Activated T-helper 1 cell treated with anti-CD3 and anti-CD28 coated beads, Interleukin-12 subunit alpha, Interleukin-12 subunit beta, Interleukin-2, Interleukin-4 antibody, amounts not matched to agents 30 ng/mL and 10 ng/mL and 1 ng/mL, durations not matched to agents 14 hours and 24 hours and 36 hours (primary cell): ENCODE data around the gene CNN2. TPM values are rescaled to one million over a fixed set of nuclear protein-coding genes. Genes with fewer than 3 reads are reported as not detected.

Experiments used
- DNase-seq: peaks from one replicate; pipeline ENCODE4 v3.0.0; 2021; ENCODE audit warnings: low spot score
- H3K27ac Mint-ChIP-seq: one replicate; pipeline ENCODE4 v1.8.0; 2021; ENCODE audit warnings: mild to moderate bottlenecking, mixed read lengths
- H3K27me3 Mint-ChIP-seq: one replicate; pipeline ENCODE4 v1.8.0; 2022; ENCODE audit warnings: mild to moderate bottlenecking, moderate library complexity, mixed read lengths; ENCODE audit not compliant: insufficient read depth
- H3K36me3 Mint-ChIP-seq: one replicate; pipeline ENCODE4 v1.8.0; 2021; ENCODE audit warnings: low read depth, mixed read lengths
- H3K4me1 Mint-ChIP-seq: one replicate; pipeline ENCODE4 v1.8.0; 2021; ENCODE audit warnings: low read depth, mixed read lengths
- H3K4me3 Mint-ChIP-seq: one replicate; pipeline ENCODE4 v1.8.0; 2021; ENCODE audit warnings: mild to moderate bottlenecking, moderate library complexity, mixed read lengths
- H3K9me3 Mint-ChIP-seq: one replicate; pipeline ENCODE4 v1.8.0; 2021; ENCODE audit warnings: mixed read lengths
- intact Hi-C: fragments of 100-400 bp; cut with micrococcal nuclease; formaldehyde crosslinking; loops from one replicate; pipeline ENCODE4 v1.15.1; 2024
- total RNA-seq: library from RNA; stranded (reverse); gene quantifications from 2 replicates; pipeline ENCODE4 v1.2.3, GENCODE V29; 2022

Gene CNN2
- total RNA-seq, 1 donor from 2014 or later: 112 TPM

DNA sequence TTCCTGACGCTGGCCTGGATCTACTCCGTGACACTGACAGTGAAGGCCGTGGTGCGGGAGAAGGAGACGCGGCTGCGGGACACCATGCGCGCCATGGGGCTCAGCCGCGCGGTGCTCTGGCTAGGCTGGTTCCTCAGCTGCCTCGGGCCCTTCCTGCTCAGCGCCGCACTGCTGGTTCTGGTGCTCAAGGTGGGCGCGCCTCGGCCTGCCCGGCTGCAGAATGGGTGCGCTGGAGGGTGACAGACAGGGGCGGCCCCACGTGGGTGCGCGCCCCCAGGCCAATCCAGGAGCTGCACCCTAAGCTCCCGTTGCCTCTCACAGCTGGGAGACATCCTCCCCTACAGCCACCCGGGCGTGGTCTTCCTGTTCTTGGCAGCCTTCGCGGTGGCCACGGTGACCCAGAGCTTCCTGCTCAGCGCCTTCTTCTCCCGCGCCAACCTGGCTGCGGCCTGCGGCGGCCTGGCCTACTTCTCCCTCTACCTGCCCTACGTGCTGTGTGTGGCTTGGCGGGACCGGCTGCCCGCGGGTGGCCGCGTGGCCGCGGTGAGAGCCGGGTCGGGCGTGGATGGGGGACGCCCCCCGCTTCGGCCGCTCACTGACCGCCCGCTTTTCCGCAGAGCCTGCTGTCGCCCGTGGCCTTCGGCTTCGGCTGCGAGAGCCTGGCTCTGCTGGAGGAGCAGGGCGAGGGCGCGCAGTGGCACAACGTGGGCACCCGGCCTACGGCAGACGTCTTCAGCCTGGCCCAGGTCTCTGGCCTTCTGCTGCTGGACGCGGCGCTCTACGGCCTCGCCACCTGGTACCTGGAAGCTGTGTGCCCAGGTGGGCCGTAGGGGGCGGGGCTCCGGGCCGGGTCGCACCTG is 20.7 kb downstream of the CNN2 start:
- intact Hi-C loops: no loop called here
- no peaks in the 10 kb centered on the region for H3K27me3 Mint-ChIP-seq
- H3K36me3 Mint-ChIP-seq: peaks cover 5% of the 10 kb centered on the region
- H3K9me3 Mint-ChIP-seq: no peaks in the 10 kb centered on the region
- no peaks in the 10 kb centered on the region for H3K4me1 Mint-ChIP-seq
- no peak for DNase-seq
- H3K4me3 Mint-ChIP-seq: no peak overlapping the region
- no peak overlapping the region for H3K27ac Mint-ChIP-seq

GRCh38 chr19:1047696-1048147 is 21.3 kb downstream of the CNN2 start:
- H3K36me3 Mint-ChIP-seq: peaks cover 5% of the 10 kb centered on the region
- H3K4me1 Mint-ChIP-seq: peaks cover under 1% of the 10 kb centered on the region
- no peaks in the 10 kb centered on the region for H3K9me3 Mint-ChIP-seq
- H3K27ac Mint-ChIP-seq: no peak overlapping the region
- intact Hi-C loops: no loop called here
- no peak overlapping the region for H3K4me3 Mint-ChIP-seq
- H3K27me3 Mint-ChIP-seq: no peaks in the 10 kb centered on the region
- DNase-seq: no peak

- no peak overlapping the region for H3K27ac Mint-ChIP-seq
- H3K27me3 Mint-ChIP-seq: no peaks in the 10 kb centered on the region
- no peak overlapping the region for H3K4me3 Mint-ChIP-seq
- no peak for DNase-seq
- peaks cover 5% of the 10 kb centered on the region for H3K36me3 Mint-ChIP-seq
- no peaks in the 10 kb centered on the region for H3K9me3 Mint-ChIP-seq
- intact Hi-C loops: no loop called here
- H3K4me1 Mint-ChIP-seq: peaks cover 5% of the 10 kb centered on the region
Observed at GRCh38 chr19:1049106-1049505, 22.7 kb downstream of the CNN2 start.

GRCh38 chr19:1049800-1050199 is 23.4 kb downstream of the CNN2 start:
- no peaks in the 10 kb centered on the region for H3K27me3 Mint-ChIP-seq
- peaks cover 5% of the 10 kb centered on the region for H3K4me1 Mint-ChIP-seq
- peaks cover 5% of the 10 kb centered on the region for H3K36me3 Mint-ChIP-seq
- H3K4me3 Mint-ChIP-seq: no peak overlapping the region
- H3K9me3 Mint-ChIP-seq: no peaks in the 10 kb centered on the region
- intact Hi-C loops: no loop called here
- H3K27ac Mint-ChIP-seq: no peak overlapping the region
- no peak for DNase-seq

- H3K27me3 Mint-ChIP-seq: no peaks in the 10 kb centered on the region
- H3K36me3 Mint-ChIP-seq: peaks cover 3% of the 10 kb centered on the region
- DNase-seq: no peak
- intact Hi-C loops: no loop called here
- no peak overlapping the region for H3K4me3 Mint-ChIP-seq
- H3K9me3 Mint-ChIP-seq: no peaks in the 10 kb centered on the region
- peaks cover 5% of the 10 kb centered on the region for H3K4me1 Mint-ChIP-seq
- H3K27ac Mint-ChIP-seq: peak overlapping the region; percentile 40
Observed at GRCh38 chr19:1050989-1051788, 24.8 kb downstream of the CNN2 start.

GRCh38 chr19:1051791-1052190 is 25.4 kb downstream of the CNN2 start:
- H3K9me3 Mint-ChIP-seq: no peaks in the 10 kb centered on the region
- H3K27me3 Mint-ChIP-seq: no peaks in the 10 kb centered on the region
- H3K4me3 Mint-ChIP-seq: no peak overlapping the region
- H3K4me1 Mint-ChIP-seq: peaks cover 5% of the 10 kb centered on the region
- no peak for DNase-seq
- peaks cover 8% of the 10 kb centered on the region for H3K36me3 Mint-ChIP-seq
- H3K27ac Mint-ChIP-seq: peak overlapping the region; percentile 40
- intact Hi-C loops: no loop called here

DNA sequence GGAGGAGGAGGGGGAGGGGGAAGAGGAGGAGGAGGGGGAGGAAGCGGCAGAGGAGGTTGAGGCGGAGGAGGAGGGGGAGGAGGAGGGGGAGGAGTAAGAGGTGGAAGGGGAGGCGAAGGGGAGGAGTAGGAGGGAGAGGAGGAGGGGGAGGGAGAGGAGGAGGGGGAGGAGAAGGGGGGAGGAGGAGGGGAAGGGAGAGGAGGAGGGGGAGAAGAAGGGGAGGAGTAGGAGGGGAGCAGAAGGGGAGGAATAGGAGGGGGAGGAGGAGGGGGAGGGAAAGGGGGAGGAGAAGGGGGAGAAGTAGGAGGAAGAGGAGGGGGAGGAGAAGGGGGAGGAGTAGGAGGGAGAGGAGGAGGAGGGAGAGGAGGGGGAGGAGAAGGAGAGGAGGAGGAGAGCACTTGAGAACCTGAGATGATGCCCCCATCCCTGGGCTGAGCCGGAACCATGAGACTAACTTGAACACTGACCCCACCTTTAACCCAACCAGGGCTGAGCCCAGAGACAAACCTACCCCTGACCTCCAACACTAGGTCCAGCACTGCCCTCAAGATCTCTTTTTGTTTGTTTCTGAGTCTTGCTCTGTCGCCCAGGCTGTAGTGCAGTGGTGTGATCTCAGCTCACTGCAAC is 26.1 kb downstream of the CNN2 start:
- peaks cover 10% of the 10 kb centered on the region for H3K36me3 Mint-ChIP-seq
- H3K4me3 Mint-ChIP-seq: no peak overlapping the region
- H3K27me3 Mint-ChIP-seq: no peaks in the 10 kb centered on the region
- intact Hi-C loops: no loop called here
- no peaks in the 10 kb centered on the region for H3K9me3 Mint-ChIP-seq
- no peak for DNase-seq
- H3K27ac Mint-ChIP-seq: peak overlapping the region; percentile 80
- peaks cover 9% of the 10 kb centered on the region for H3K4me1 Mint-ChIP-seq

- peaks cover 19% of the 10 kb centered on the region for H3K4me1 Mint-ChIP-seq
- no peak for DNase-seq
- H3K9me3 Mint-ChIP-seq: no peaks in the 10 kb centered on the region
- no peaks in the 10 kb centered on the region for H3K27me3 Mint-ChIP-seq
- H3K4me3 Mint-ChIP-seq: no peak overlapping the region
- no peak overlapping the region for H3K27ac Mint-ChIP-seq
- intact Hi-C loops: no loop called here
- H3K36me3 Mint-ChIP-seq: peaks cover 13% of the 10 kb centered on the region
Observed at GRCh38 chr19:1053176-1054101, 27.0 kb downstream of the CNN2 start.

DNA sequence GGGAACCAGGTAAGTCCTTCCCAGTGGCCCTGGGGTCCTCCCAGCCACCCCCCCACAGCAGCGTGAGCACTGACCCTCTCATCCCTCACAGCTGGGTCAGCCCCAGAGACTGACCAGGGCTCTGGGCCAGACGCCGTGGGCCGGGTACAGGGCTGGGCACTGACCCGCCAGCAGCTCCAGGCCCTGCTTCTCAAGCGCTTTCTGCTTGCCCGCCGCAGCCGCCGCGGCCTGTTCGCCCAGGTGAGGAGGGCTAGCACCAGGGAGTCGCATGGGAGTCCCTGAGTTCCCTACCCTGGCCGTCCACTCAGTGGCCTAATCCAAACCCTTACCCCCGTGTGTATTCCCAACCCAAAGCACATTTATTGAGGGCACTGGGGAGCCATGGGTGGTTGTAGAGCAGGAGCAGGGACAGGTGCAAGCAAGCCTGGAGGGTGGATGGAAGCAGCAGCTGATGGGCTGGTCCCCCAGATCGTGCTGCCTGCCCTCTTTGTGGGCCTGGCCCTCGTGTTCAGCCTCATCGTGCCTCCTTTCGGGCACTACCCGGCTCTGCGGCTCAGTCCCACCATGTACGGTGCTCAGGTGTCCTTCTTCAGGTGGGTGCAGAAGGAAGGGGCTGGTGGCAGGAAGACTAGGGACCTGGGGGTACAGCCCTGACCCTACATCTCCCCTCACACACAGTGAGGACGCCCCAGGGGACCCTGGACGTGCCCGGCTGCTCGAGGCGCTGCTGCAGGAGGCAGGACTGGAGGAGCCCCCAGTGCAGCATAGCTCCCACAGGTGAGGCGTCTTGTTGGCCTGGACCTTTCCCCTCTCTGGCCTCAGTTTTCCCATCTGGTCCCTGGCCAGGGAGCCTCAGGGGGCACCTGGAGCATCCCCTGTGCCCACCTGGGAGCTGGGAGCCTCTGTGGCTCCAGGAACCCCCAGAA is 28.0 kb downstream of the CNN2 start:
- DNase-seq: no peak
- intact Hi-C loops: no loop called here
- Mint-ChIP-seq H3K4me1 (peaks cover 19% of the 10 kb centered on the region), H3K27ac (no peak overlapping the region), H3K9me3 (no peaks in the 10 kb centered on the region), H3K4me3 (no peak overlapping the region), H3K27me3 (no peaks in the 10 kb centered on the region), H3K36me3 (peaks cover 13% of the 10 kb centered on the region)

DNA sequence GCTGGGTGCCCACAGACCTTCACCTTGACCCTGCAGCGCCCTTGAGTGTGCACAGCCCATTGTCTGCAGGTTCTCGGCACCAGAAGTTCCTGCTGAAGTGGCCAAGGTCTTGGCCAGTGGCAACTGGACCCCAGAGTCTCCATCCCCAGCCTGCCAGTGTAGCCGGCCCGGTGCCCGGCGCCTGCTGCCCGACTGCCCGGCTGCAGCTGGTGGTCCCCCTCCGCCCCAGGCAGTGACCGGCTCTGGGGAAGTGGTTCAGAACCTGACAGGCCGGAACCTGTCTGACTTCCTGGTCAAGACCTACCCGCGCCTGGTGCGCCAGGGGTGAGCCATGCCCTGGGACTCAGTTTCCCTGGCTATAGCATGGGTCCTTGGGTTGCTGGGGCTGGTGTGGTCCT is 28.6 kb downstream of the CNN2 start:
- intact Hi-C loops: no loop called here
- H3K27ac Mint-ChIP-seq: no peak overlapping the region
- peaks cover 19% of the 10 kb centered on the region for H3K4me1 Mint-ChIP-seq
- DNase-seq: no peak
- peaks cover 13% of the 10 kb centered on the region for H3K36me3 Mint-ChIP-seq
- H3K27me3 Mint-ChIP-seq: no peaks in the 10 kb centered on the region
- no peak overlapping the region for H3K4me3 Mint-ChIP-seq
- no peaks in the 10 kb centered on the region for H3K9me3 Mint-ChIP-seq

GRCh38 chr19:1055886-1056620 is 29.6 kb downstream of the CNN2 start:
- H3K27me3 Mint-ChIP-seq: no peaks in the 10 kb centered on the region
- intact Hi-C loops: no loop called here
- H3K9me3 Mint-ChIP-seq: no peaks in the 10 kb centered on the region
- H3K4me1 Mint-ChIP-seq: peaks cover 19% of the 10 kb centered on the region
- H3K27ac Mint-ChIP-seq: no peak overlapping the region
- DNase-seq: no peak
- peaks cover 13% of the 10 kb centered on the region for H3K36me3 Mint-ChIP-seq
- no peak overlapping the region for H3K4me3 Mint-ChIP-seq
